Gastroesophageal sphincter (tissue), 4 donors: ENCODE data around the gene CCL2. TPM values are rescaled to one million over a fixed set of nuclear protein-coding genes. Genes with fewer than 3 reads are reported as not detected.

Source experiments
- ATAC-seq: fragments of 150-250 bp; one replicate; pipeline ENCODE4 v1.9.1; 2016; ENCODE audit warnings: mild to moderate bottlenecking, moderate library complexity
- H3K27ac ChIP-seq, 4 donors: fragments of 200-600 bp; sonication (generic) in 3 of 4; 1 replicate in 3 of 4; 2 replicates in 1 of 4; pipeline ENCODE4 v1.5.1; 2016 to 2019
- H3K27me3 ChIP-seq: fragments of 200-600 bp; sonication (generic); one replicate; pipeline ENCODE4 v1.5.1; 2019
- H3K36me3 ChIP-seq, 2 donors: fragments of 200-600 bp; sonication (generic); one replicate each; pipeline ENCODE4 v1.5.1; 2019; ENCODE audit warnings: control low read depth in 1 of 2
- H3K4me1 ChIP-seq, 3 donors: fragments of 200-600 bp; sonication (generic); 1 replicate in 2 of 3; 2 replicates in 1 of 3; pipeline ENCODE4 v1.5.1; 2016 to 2019; ENCODE audit warnings: control low read depth in 2 of 3
- H3K4me3 ChIP-seq, 2 donors: fragments of 200-600 bp; sonication (generic); one replicate each; pipeline ENCODE4 v1.5.1; 2019; ENCODE audit warnings: mild to moderate bottlenecking in 1 of 2, moderate library complexity in 1 of 2
- H3K9me3 ChIP-seq, 3 donors: fragments of 200-600 bp; sonication (generic); one replicate each; pipeline ENCODE4 v1.5.1; 2017 to 2019; ENCODE audit warnings: control low read depth in 2 of 3
- EP300 ChIP-seq: sonication (generic); formaldehyde crosslinking; IDR thresholded peaks from one replicate; pipeline ENCODE4 v1.6.1; 2017; ENCODE audit warnings: antibody characterized with exemption, mild to moderate bottlenecking
- POLR2A ChIP-seq, 2 donors: fragments of 450-650 bp; IDR thresholded peaks; one replicate each; pipeline ENCODE4 v1.6.1; 2017; ENCODE audit warnings: antibody characterized with exemption in 2 of 2, mild to moderate bottlenecking in 2 of 2, moderate library complexity in 1 of 2
- POLR2AphosphoS5 ChIP-seq: sonication (generic); formaldehyde crosslinking; IDR thresholded peaks from one replicate; pipeline ENCODE4 v1.6.1; 2017; ENCODE audit warnings: antibody characterized with exemption
- WGBS, 2 donors: methylation state at CpG; one replicate each; pipeline ENCODE4 v1.1.5; 2018; ENCODE audit warnings: low coverage in 1 of 2; 5-methylcytosine and 5-hydroxymethylcytosine counted together
- total RNA-seq, 4 donors: library from RNA; depleted of rRNA; stranded (reverse); fragments of >200 nt; gene quantifications; one replicate each; pipeline ENCODE4 v1.1.0, GENCODE V29; 2016
- TF ChIP-seq, protein P1 (sequence below), 4 experiments: fragments of 200-600 bp in 2 of 4; fragments of 450-650 bp in 2 of 4; sonication (generic) in 1 of 4; IDR thresholded peaks; one replicate each; pipeline ENCODE4 v1.5.1; 2017 to 2019; ENCODE audit warnings: antibody characterized with exemption in 4 of 4, mild to moderate bottlenecking in 2 of 4, moderate library complexity in 2 of 4

The CCL2 gene
- total RNA-seq, 4 donors from 2014 or later: 5.0 to 121 (median 20.9) TPM

DNA sequence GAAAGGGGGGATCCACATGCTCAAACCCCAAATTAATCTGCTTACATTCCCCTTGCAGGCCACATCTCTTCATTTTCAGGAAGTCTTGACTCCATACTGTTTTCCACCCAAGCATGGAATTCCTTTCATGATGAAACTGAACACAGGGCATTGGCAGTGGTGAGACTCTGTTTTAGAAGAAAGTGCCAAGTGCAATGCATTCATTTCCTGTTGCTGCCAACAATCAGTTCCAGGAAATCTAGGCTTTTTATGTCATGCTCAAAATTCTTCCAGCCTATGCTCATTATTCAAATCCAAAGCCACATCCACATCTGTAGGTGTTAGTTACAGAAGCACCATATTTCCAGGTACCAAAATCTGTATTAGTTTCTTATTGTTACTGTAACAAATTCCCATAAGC lies 4.1 kb downstream of the CCL2 start:
- no peak for ATAC-seq
- H3K36me3 ChIP-seq: no peaks in the 10 kb centered on the region
- no peaks in the 10 kb centered on the region for H3K9me3 ChIP-seq
- H3K4me3 ChIP-seq: no peak overlapping the region
- peak; percentile 63 for TF ChIP-seq POLR2AphosphoS5
- TF ChIP-seq EP300: no peak
- no peak for TF ChIP-seq POLR2A (IDR thresholded peaks at IDR 0.05)
- TF ChIP-seq, protein P1, sequence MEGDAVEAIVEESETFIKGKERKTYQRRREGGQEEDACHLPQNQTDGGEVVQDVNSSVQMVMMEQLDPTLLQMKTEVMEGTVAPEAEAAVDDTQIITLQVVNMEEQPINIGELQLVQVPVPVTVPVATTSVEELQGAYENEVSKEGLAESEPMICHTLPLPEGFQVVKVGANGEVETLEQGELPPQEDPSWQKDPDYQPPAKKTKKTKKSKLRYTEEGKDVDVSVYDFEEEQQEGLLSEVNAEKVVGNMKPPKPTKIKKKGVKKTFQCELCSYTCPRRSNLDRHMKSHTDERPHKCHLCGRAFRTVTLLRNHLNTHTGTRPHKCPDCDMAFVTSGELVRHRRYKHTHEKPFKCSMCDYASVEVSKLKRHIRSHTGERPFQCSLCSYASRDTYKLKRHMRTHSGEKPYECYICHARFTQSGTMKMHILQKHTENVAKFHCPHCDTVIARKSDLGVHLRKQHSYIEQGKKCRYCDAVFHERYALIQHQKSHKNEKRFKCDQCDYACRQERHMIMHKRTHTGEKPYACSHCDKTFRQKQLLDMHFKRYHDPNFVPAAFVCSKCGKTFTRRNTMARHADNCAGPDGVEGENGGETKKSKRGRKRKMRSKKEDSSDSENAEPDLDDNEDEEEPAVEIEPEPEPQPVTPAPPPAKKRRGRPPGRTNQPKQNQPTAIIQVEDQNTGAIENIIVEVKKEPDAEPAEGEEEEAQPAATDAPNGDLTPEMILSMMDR (IDR thresholded peaks at IDR 0.05): no peak
- no peaks in the 10 kb centered on the region for H3K27me3 ChIP-seq
- H3K27ac ChIP-seq: peak overlapping the region in 1 of 4 donors; percentile 39
- H3K4me1 ChIP-seq: peaks cover 6 to 27% (median 14%) of the 10 kb centered on the region in 3 donors

DNA sequence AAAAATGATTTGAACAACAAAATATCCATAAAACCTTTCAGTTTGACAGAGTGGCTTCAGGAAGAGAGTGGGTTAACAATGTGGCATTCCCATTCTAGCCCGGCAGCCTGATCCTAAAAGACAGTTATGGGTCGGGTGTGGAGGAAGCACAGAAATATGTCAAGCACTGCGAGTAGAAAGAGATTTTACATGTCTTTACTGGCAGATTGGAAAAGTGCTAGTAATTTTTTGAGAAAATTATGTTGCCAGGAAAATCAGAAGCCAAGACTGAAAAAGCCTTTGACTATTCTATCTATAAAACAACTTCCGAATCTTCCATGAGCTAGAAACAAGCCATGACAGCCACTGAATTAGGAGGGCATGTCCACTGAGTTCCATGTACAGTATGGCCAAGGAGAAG lies 5.8 kb downstream of the CCL2 start:
- Histone ChIP-seq H3K9me3 (no peaks in the 10 kb centered on the region), H3K27me3 (no peaks in the 10 kb centered on the region), H3K4me1 (peaks cover 0 to 10% (median 0%) of the 10 kb centered on the region in 3 donors), H3K36me3 (no peaks in the 10 kb centered on the region), H3K27ac (no peak overlapping the region), H3K4me3 (no peak overlapping the region)
- no peak for ATAC-seq
- TF ChIP-seq EP300: no peak
- TF ChIP-seq POLR2A (IDR thresholded peaks at IDR 0.05): no peak
- TF ChIP-seq, protein P1 (IDR thresholded peaks at IDR 0.05): no peak
- no peak for TF ChIP-seq POLR2AphosphoS5
- WGBS, 2 donors: 38 to 64% methylated on average over 1 to 4 of the region's 4 CpGs

GRCh38 chr17:34261568-34262337 lies 6.7 kb downstream of the CCL2 start:
- 81 to 82% methylated on average over 5 of the region's 5 CpGs for WGBS, 2 donors
- Histone ChIP-seq H3K4me3 (no peak overlapping the region), H3K27ac (no peak overlapping the region), H3K27me3 (no peaks in the 10 kb centered on the region), H3K36me3 (no peaks in the 10 kb centered on the region), H3K9me3 (no peaks in the 10 kb centered on the region), H3K4me1 (peaks cover 0 to 1% (median 0%) of the 10 kb centered on the region in 3 donors)
- no peak for ATAC-seq
- TF ChIP-seq EP300: no peak
- TF ChIP-seq, protein P1 (IDR thresholded peaks at IDR 0.05): no peak
- TF ChIP-seq POLR2A (IDR thresholded peaks at IDR 0.05): no peak

- TF ChIP-seq POLR2A (IDR thresholded peaks at IDR 0.05) (no peak), EP300 (no peak), POLR2AphosphoS5 (no peak)
- TF ChIP-seq, protein P1 (IDR thresholded peaks at IDR 0.05): no peak
- no peaks in the 10 kb centered on the region for H3K9me3 ChIP-seq
- 34 to 71% methylated on average over 2 to 3 of the region's 3 CpGs for WGBS, 2 donors
- no peak for ATAC-seq
- no peak overlapping the region for H3K27ac ChIP-seq
- no peaks in the 10 kb centered on the region for H3K27me3 ChIP-seq
- H3K36me3 ChIP-seq: no peaks in the 10 kb centered on the region
- H3K4me3 ChIP-seq: no peak overlapping the region
- no peaks in the 10 kb centered on the region for H3K4me1 ChIP-seq
Measured at GRCh38 chr17:34265711-34266110, 10.6 kb downstream of the CCL2 start.

- Histone ChIP-seq H3K4me1 (peaks cover 0 to 6% (median 0%) of the 10 kb centered on the region in 3 donors), H3K4me3 (no peak within 1 kb of the TSS), H3K27ac (no peak within 1 kb of the TSS), H3K9me3 (no peaks in the 10 kb centered on the region), H3K36me3 (no peaks in the 10 kb centered on the region), H3K27me3 (no peaks in the 10 kb centered on the region)
- TF ChIP-seq, protein P1 (IDR thresholded peaks at IDR 0.05): no peak
- TF ChIP-seq EP300 (no peak), POLR2AphosphoS5 (no peak), POLR2A (IDR thresholded peaks at IDR 0.05) (no peak)
- no peak for ATAC-seq
- WGBS, 2 donors: 13 to 33% methylated on average over 1 of the region's 1 CpG
Measured at GRCh38 chr17:34269969-34270368, 14.9 kb downstream of the CCL2 start, which contains the start of gene CCL7. CCL7 (plus strand) TSS chr17:34270221; CDS start chr17:34270291, 70 bp downstream.
